Mesodermal cell (in vitro differentiated cells): ENCODE measurements around the gene PPP6R3.

Source experiments
- H3K27ac ChIP-seq: 2 replicates; pipeline ENCODE4 v1.7.0; 2013; ENCODE audit warnings: mild to moderate bottlenecking, low read depth, low read length, moderate library complexity; ENCODE audit not compliant: severe bottlenecking
- H3K36me3 ChIP-seq: 2 replicates; pipeline ENCODE4 v1.7.1; 2013; ENCODE audit warnings: mild to moderate bottlenecking, low read length, moderate library complexity; ENCODE audit not compliant: control insufficient read depth, insufficient read depth
- H3K4me1 ChIP-seq: one replicate; pipeline ENCODE4 v1.7.1; 2013; ENCODE audit warnings: mild to moderate bottlenecking, low read length; ENCODE audit not compliant: insufficient read depth, control insufficient read depth, poor library complexity, severe bottlenecking
- H3K4me3 ChIP-seq: 2 replicates; pipeline ENCODE4 v1.7.0; 2013; ENCODE audit warnings: low read length, control low read depth, mild to moderate bottlenecking; ENCODE audit not compliant: insufficient read depth, poor library complexity, severe bottlenecking; ENCODE audit errors: extremely low read depth
- H3K9me3 ChIP-seq: 2 replicates; pipeline ENCODE4 v1.7.1; 2013; ENCODE audit warnings: mild to moderate bottlenecking, low read length, moderate library complexity; ENCODE audit not compliant: control insufficient read depth
- WGBS, 2 experiments: methylation state at CpG; one replicate each; pipeline ENCODE4 v1.1.5; 2013; ENCODE audit warnings: missing lambda C conversion rate in 2 of 2; ENCODE audit not compliant: insufficient coverage in 2 of 2; 5-methylcytosine and 5-hydroxymethylcytosine counted together

Gene PPP6R3

DNA sequence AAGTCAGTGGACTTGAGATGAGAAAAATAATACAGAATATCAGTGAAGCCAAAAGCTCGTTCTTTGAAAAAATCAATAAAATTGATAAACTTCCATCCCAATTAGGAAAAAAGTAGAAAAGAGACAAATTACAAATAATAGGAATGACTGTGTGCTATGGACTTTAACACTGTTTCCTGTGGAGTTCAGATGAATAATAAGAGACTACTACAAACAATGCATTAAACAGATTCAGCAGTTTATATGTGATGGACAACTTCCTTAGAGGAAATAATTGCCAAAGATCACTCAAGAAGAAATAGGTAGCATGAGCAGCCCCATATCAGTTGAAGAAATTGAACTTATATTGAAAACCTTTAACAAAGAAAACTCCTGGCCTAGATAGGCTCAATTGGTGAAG lies 99.7 kb downstream of the PPP6R3 start:
- Histone ChIP-seq H3K4me3 (no peak overlapping the region), H3K4me1 (no peaks in the 10 kb centered on the region), H3K36me3 (peaks cover 93% of the 10 kb centered on the region), H3K27ac (no peak overlapping the region), H3K9me3 (no peaks in the 10 kb centered on the region)
- no CpG with 5 or more reads among the region's 1 CpG for whole genome bisulfite sequencing, 2 experiments

DNA sequence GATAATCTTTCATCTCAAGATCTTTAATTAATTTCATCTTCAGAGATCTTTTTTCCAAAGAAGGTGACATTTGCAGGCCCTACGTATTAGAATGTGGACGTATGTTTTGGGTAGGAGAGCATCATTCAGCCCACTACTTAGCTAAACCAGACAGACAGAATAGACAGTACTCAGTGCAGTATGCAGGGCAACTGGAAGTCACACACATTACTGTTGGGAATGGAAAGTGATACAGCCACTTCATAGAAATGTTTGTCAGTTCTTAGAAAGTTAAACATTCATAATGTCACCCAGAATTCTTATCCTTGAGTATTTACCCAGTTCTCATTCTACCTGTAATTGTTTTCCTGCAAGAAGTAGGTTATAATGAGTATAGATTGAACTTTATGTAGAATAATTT lies 102.9 kb downstream of the PPP6R3 start:
- Histone ChIP-seq H3K27ac (no peak overlapping the region), H3K9me3 (no peaks in the 10 kb centered on the region), H3K4me3 (no peak overlapping the region), H3K36me3 (peaks cover 92% of the 10 kb centered on the region), H3K4me1 (no peaks in the 10 kb centered on the region)
- WGBS, 2 experiments = 100% methylated on average over 1 of the region's 2 CpGs; no CpG with 5 or more reads in 1 of the 2 experiments

DNA sequence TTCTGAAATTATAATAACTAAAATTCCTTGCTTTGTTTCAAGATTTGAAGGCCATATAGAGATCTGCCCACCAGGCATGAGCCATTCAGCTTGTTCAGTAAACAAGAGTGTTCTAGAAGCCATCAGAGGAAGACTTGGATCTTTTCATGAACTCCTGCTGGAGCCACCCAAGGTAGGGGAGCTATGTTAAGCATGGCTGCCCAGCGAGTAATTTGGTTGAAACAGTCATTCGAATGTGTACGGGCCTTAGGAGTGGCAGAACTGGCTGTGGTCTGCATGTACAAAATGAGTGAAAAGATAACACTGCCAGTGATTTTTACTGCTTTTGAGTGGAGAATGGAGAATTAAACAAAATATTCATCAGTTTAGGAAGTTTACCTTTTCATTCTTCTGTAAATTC lies 103.7 kb downstream of the PPP6R3 start:
- H3K36me3 ChIP-seq = peaks cover 92% of the 10 kb centered on the region
- no peaks in the 10 kb centered on the region for H3K4me1 ChIP-seq
- no peak overlapping the region for H3K27ac ChIP-seq
- H3K4me3 ChIP-seq = no peak overlapping the region
- 89 to 100% methylated on average over 1 to 3 of the region's 3 CpGs for WGBS, 2 experiments
- H3K9me3 ChIP-seq = no peaks in the 10 kb centered on the region

DNA sequence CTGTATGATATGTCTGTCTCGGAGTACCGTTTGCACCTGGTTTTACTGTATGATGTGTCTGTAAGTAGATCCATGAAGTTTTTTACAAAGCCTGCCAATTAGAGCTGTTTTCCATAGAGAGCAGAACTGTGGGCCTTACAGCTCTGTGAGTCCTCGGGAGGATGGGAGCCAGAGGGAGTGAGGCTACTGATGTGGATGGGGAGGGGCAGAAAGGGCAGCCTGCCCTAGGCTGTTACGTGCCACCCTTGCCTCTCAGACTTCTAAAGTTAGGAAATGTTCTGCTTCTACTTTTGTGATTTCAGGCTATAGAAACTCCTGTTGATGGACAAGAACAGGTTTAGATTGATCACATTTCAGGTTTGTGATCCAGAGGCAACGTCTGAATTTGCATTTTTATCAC lies 105.2 kb downstream of the PPP6R3 start:
- 94 to 97% methylated on average over 3 to 4 of the region's 5 CpGs for WGBS, 2 experiments
- no peak overlapping the region for H3K4me3 ChIP-seq
- peaks cover 89% of the 10 kb centered on the region for H3K36me3 ChIP-seq
- H3K27ac ChIP-seq = no peak overlapping the region
- no peaks in the 10 kb centered on the region for H3K4me1 ChIP-seq
- no peaks in the 10 kb centered on the region for H3K9me3 ChIP-seq

DNA sequence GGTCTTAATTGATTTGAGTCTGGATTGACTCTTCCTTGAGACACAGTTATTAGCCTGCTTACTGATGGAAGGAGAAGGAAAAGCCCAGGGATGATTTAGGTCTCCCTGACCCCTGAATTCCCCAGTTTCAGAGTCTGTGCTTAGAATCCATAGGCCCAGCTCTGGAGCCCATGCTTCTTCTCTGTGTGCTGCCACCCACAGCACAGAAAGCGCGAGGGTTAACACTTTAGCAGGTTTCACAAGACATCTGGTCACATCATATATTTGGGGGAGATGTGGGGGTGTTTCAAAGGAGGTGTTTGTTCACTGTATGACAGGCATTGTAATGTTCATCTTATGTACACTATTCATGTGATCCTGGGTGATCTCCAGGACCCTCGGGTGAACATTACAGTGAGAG lies 107.0 kb downstream of the PPP6R3 start:
- peaks cover 91% of the 10 kb centered on the region for H3K36me3 ChIP-seq

DNA sequence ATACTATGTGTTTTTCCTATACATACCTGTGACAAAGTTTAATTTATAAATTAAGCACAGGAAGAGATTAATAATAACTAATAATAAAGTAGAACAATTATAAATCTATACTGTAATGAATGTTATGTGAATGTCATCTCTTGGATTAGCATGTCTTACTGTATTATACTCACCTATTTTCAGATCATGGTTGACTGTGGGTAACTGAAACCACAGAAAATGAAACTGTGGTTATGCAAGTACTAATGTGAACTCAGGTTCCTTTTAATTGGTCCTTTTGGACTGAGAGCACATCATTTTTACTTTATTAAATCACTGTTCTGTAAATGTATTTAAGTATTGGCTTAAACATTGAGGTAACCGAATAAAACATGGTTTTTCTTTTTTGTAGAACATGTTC lies 108.8 kb downstream of the PPP6R3 start:
- H3K9me3 ChIP-seq = no peaks in the 10 kb centered on the region
- WGBS, 2 experiments = no CpG with 5 or more reads among the region's 1 CpG
- peaks cover 88% of the 10 kb centered on the region for H3K36me3 ChIP-seq
- H3K4me3 ChIP-seq = no peak overlapping the region
- H3K27ac ChIP-seq = no peak overlapping the region
- no peaks in the 10 kb centered on the region for H3K4me1 ChIP-seq

More for the DNA sequence above, 107.0 kb downstream of the PPP6R3 start:
- Histone ChIP-seq H3K4me1 (no peaks in the 10 kb centered on the region), H3K9me3 (no peaks in the 10 kb centered on the region), H3K27ac (no peak overlapping the region), H3K4me3 (no peak overlapping the region)
- 100% methylated on average over 1 to 3 of the region's 3 CpGs for WGBS, 2 experiments

DNA sequence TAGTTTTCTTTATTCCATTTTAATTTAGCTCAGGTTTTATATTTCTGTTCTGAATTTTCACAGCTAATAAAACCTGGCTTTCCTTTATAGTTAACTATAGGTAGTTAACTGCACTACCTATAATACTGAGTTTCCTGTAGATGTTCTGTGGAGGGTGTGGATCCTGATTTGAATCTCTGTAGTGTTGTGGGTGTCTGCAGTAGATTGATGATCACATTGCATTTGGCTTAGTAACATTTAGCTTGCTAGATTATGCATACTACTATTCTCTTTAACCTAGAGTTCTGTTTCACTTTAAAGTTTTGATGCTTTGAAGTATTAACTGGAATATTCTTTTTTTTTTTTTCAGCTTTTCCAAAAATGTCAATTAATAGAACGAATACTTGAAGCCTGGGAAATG lies 110.1 kb downstream of the PPP6R3 start:
- WGBS, 2 experiments = no CpG with 5 or more reads among the region's 1 CpG
- H3K36me3 ChIP-seq = peaks cover 88% of the 10 kb centered on the region

DNA sequence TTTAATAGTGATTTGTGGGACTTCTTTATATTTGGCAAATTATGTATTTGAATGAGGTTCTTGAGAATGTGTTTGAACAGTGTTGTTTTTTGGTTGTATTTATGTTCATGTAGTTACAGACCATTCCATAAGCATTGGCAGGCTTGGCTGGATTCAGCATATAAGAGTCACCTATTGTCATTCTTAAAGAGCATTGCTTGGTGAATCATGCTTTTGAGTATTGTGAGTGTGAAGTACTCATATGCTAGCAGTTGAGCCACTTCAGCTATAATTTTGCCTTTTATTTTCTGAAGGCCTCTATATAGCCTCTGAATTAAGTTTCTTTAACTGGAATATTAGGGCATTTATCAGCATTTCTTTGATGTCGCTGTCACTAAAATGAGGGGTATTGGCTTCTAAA lies 113.8 kb downstream of the PPP6R3 start:
- peaks cover 89% of the 10 kb centered on the region for H3K36me3 ChIP-seq
- H3K4me3 ChIP-seq = no peak overlapping the region
- no CpG with 5 or more reads among the region's 1 CpG for WGBS, 2 experiments
- H3K27ac ChIP-seq = no peak overlapping the region
- H3K4me1 ChIP-seq = no peaks in the 10 kb centered on the region
- no peaks in the 10 kb centered on the region for H3K9me3 ChIP-seq

More for the DNA sequence above, 110.1 kb downstream of the PPP6R3 start:
- H3K9me3 ChIP-seq = no peaks in the 10 kb centered on the region
- H3K4me3 ChIP-seq = no peak overlapping the region
- H3K4me1 ChIP-seq = no peaks in the 10 kb centered on the region
- no peak overlapping the region for H3K27ac ChIP-seq

DNA sequence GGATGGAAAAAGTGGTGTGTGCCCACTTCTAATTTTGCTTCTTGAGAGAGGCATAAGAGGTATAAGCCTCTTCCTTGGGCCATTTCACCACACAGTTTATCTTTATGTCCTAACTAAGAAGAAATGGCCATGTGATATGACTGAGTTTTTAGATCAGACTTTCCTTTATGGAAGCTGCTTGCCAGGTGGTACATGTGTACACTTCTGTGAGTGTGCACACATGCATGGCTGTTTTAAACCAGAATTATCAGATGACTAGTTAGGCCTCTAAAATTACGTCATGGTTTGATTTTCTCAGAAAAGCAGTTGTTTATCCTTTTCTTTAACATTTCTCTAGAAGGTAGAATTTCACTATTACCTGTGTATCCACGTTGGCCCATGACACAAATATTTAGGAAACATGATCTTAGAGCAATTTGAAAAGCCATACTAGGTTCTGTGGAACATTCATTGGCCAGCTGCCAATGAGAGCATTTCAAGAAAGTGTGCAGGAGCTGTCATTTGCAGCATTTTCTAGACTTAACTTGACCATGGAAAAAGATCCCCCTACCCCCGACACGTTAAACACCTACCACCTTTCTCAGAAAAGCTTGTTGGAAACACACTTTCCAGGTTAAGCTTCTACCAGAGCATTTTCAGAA lies 114.6 kb downstream of the PPP6R3 start:
- H3K4me1 ChIP-seq = no peaks in the 10 kb centered on the region
- H3K36me3 ChIP-seq = peaks cover 95% of the 10 kb centered on the region
- no peak overlapping the region for H3K4me3 ChIP-seq
- WGBS, 2 experiments = 100% methylated on average over 1 to 3 of the region's 4 CpGs
- H3K27ac ChIP-seq = no peak overlapping the region
- H3K9me3 ChIP-seq = no peaks in the 10 kb centered on the region

DNA sequence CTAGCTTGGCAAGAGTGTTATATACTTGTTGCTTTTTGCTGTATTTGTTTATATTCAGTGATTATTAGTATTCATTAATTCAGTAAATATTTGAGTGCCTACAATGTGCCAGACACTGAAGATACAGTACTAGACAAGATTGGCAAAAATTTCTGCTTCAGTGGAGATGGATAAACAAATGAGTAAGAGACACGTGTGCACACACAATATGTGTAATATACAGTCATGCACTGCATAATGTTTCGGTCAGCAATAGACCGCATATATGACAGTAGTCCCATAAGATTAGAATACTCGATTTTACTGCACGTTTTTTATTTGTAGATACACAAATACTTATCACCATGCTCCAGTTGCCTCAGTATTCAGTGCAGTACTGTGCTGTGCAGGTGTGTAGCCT lies 118.9 kb downstream of the PPP6R3 start:
- 100% methylated on average over 2 to 3 of the region's 5 CpGs for whole genome bisulfite sequencing, 2 experiments
- Histone ChIP-seq H3K4me1 (peaks cover 10% of the 10 kb centered on the region), H3K36me3 (peaks cover 74% of the 10 kb centered on the region), H3K4me3 (no peak overlapping the region), H3K27ac (no peak overlapping the region), H3K9me3 (no peaks in the 10 kb centered on the region)

DNA sequence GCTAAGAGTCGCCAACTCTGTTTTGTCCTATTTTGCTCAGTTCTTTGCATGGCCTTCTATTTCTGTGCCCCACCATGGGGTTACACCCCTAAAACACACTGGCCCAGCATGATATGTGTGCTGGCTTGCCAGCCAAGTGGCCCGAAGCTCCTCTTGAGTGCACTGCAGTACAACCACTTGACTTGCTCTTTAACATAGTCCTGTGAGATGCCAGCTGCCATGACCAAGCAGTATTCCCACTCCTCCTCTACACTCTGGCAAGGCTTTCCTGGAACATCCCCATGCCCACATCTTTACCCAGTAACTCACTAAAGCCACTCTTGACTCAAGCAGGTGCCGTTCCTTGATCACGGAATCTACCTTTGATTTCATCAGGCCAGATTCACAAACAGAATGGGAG lies 120.9 kb downstream of the PPP6R3 start:
- H3K9me3 ChIP-seq = no peaks in the 10 kb centered on the region
- H3K27ac ChIP-seq = no peak overlapping the region
- 95 to 100% methylated on average over 2 to 4 of the region's 4 CpGs for WGBS, 2 experiments
- H3K4me3 ChIP-seq = no peak overlapping the region
- peaks cover 15% of the 10 kb centered on the region for H3K4me1 ChIP-seq
- H3K36me3 ChIP-seq = peaks cover 74% of the 10 kb centered on the region
